ENCODE results near the gene CADM2.

The CADM2 gene

DNA sequence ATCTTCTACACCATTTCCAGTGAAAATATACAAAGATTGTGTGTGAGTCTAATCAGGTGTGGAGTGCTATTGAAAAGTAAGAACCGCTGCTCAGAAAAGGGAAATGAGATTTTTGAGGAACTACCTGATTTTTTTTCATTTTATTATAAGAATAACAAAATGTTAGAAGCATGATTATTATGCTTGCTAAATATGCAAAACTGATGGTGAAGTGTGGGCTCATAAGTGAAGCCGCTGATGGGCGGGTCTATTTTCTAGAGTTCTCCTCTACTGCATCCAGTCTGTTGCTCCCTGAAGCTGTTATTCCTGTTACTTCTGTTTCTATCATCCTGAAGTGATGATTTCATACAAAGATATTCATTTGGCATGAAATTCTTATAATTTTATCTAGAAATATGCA lies 612.0 kb downstream of the CADM2 start:
- DNase-seq (ENCODE audit: low read depth, low spot score): no peak

DNA sequence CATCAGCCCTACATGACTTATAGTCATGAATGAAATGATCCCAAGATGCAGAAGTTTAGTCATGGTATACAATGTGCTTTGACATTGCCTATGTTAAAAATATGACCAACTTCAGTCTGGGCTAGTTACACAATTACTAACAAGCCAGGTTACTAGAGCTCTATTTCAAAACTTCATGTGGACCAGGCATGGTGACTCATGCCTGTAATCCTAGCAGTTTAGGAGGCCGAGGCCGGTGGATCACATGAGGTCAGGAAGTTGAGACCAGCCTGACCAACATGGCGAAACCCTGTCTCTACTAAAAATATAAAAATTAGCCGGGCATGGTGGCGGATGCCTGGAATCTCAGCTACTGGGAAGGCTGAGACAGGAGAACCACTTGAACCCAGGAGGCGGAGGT lies 613.0 kb downstream of the CADM2 start:
- no peak for DNase-seq (ENCODE audit: low read depth, low spot score)

DNA sequence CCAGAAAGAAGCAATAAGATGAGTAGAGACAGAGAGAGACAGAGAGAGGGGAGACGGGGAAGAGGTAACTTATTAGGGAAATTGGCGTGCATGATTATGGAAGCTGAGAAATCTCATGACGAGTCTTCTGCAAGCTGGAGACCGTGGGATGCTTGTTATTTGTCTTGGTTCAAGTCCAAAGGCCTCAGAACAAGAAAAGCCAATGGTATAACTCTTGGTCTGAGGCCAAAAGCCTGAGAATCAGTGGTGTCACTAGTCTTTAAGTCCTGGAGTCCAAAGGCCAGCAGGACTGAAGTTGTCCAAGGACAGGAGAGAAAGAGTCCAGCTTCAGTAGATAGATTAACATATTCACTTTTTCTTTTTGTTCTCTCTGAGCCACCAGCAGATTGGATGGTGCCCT lies 613.6 kb downstream of the CADM2 start:
- no peak for DNase-seq (ENCODE audit: low read depth, low spot score)

DNA sequence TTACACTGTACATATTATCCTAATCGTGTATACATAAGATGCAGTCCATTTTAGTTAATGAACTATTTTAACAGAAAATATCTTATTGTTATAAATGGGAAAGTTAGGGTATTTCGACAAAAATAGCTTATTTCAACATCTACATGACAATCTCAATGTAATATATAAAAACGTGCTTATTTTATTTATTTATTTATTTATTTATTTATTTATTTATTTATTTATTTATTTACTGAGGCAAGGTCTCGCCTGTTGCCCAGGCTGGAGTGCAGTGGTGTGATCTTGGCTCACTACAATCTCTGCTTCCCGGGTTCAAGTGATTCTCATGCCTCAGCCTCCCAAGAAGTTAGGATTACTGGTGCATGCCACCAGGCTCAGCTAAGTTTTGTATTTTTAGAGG lies 614.2 kb downstream of the CADM2 start:
- no peak for DNase-seq (ENCODE audit: low read depth, low spot score)

DNA sequence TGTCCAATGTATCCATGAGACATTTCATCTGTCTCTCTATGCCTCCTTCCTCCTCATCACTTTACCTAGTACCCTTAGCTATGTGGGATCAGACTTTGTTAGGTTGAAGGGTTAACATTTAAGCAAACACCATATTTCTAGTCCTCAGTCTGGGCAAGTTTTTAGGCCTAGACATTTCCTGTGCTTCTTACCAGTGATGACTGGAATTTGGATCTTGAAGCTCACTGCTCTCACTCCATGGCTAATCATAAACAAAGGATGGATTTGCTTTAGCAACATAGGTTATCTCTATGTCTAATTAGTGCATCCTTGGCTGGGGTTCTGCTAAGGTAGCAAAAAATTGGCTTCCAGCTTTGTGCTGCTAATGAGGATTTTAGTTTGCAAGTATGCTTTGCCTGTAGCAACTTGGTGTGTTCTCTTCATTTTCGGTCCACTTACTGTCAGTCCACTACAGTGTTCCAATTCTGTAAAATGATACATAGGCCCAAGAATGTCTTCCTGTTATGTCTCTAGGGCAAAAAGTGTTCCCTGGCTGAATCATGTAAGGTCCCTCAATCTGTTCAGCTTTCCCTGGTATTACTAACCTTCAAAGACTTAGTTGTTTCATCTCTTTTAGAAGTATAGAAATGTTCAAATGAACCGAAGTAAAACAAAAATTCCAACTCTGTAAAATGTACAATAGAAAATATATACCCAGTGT lies 615.4 kb downstream of the CADM2 start:
- no peak for DNase-seq (ENCODE audit: low read depth, low spot score)

DNA sequence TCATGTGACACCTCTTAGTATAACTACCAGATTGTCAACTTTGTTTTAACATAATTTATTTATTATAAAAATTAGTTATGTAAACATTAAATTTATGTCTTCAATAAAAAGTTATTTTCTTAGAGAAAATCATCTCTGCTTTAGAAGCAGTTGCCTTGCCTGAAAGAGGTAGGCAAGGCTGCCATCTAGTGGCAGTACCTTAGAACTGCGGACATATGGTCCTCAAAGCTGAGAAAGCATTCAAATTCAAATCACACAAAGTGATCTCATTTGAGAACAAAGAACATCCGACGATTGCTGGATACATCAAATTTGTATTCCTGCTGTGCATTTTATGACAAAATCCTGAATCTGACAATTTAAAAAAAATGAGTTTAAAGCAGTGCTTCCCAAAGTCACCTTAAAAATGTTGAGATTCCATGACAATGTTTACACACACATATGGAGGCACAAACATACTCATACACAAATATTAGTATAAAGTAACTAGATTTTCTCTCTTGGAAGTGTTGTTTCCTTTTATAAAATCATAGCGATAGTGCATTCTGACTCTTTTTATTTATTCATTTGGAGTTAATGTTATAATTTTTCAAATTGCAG lies 617.4 kb downstream of the CADM2 start:
- DNase-seq (ENCODE audit: low read depth, low spot score): peak; percentile 57

DNA sequence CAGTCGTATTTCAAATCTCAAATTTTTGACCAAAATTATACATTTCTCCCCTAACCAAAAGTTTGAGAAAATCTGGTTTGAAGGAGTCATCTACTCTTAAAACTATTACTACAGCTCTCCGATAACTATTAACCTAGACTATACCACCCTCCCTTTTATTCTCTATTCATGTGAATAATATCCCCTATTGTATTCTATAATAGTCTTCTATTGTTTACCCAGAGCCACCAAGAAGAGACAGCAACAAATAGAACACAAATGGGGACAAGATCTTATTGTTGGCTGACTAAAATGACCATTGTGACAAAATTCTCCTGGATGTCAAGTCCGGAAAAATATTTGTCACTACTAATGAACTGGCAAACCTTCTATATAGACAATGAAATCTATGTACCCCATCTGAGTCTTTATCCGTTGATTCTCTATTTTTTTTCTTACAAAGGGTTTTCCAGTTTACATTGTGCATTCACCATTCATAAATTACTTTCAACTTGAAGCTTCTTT lies 618.0 kb downstream of the CADM2 start:
- DNase-seq (ENCODE audit: low read depth, low spot score): no peak

DNA sequence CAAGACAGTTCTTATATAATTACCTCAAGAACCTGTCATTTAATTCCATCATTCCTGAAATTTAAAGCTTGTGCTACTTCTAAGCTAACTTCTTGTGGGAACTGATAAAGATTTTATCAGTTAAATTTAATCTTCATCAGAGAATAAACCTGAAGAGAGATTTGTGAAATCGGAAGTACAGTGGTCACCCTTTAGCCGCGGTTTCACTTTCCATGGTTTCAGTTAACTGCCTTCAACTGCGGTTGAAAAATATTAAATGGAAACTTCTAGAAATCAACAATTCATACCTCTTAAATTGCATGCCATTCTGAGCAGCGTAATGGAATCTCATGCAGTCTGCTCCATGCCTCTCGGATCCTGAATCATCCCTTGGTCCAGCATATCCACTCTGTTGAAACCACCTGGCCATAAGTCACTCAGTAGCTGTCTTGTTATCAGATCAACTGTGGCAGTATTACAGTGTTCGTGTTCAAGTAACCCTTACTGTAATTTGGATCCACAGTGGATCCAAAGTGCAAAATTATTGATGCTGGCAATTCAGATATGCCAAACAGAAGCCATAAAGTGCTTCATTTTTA lies 626.1 kb downstream of the CADM2 start:
- no peak for DNase-seq (ENCODE audit: low read depth, low spot score)

DNA sequence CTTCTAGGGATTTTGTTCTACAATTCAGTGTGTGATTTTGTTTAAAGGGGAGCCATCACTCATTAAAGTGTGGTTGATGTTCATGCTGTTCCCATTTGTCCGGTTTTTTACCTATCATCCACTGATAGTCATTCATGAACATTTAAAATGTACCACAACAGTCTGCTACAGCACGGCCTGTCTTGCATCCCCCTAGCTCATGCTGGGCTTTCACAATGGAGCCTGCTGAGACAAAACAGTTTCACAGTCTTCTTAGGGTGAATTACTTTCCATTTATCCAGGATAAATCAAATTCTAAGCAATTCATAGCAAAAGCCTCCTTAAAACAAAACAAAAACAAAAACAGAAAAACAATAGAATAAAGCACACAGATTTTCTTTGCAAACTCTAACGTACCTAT lies 627.2 kb downstream of the CADM2 start:
- no peak for DNase-seq (ENCODE audit: low read depth, low spot score)

DNA sequence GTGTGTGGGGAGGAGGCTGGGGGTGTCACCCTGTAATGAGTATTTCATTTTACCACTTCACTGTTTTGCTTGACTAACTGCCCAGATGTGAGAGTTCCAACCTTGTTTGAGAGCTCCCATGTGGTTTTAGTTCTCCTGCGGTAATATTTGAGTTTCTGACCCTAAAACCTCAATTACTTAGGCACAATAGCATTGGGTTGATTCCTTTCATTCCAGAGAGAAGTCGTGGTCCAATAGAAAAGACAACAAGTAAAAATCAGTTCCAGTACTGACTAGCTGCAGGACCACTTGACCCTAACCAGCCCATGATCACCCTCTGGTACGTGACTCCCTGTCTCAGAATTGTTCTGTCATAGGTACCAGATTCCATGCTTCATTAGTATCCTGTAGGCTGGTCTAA lies 630.4 kb downstream of the CADM2 start:
- peak; percentile 59 for DNase-seq (ENCODE audit: low read depth, low spot score)

DNA sequence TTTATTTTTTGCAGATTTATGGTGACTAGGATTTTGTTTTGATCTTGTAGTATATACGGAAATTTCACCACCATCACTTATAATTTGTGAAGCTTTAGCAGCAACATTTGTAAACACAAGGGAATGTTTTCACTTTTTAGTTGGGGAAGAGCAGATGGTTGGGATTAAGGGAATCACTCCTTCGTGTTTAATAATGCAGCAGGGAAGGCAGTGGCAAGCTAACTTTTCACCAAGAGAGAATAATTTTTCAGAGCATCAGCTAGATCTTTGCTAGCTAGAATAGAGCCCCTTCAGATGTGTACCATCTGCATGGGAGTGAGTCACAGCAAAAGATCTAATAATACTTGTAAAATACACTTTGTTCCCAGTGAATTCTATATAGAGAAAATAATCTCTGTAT lies 632.7 kb downstream of the CADM2 start:
- DNase-seq (ENCODE audit: low read depth, low spot score): no peak

DNA sequence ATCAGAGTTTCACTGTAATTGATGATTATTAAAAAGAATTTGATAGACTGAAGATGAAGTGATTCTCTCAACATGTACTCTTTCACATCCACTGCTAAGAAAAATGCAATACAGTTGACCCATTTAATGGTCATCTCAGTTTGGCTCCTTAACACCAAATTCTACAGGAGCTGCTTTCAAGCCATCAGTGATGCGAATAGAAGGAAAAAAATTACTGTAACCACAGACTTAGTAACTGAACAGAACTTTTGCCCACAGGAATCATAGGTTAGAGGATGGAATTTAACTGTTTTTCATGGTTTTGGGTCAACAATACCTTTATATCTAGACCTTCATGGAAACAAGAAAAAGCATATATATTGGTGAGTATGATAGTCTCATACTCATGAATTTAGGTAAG lies 633.5 kb downstream of the CADM2 start:
- DNase-seq (ENCODE audit: low read depth, low spot score): no peak

DNA sequence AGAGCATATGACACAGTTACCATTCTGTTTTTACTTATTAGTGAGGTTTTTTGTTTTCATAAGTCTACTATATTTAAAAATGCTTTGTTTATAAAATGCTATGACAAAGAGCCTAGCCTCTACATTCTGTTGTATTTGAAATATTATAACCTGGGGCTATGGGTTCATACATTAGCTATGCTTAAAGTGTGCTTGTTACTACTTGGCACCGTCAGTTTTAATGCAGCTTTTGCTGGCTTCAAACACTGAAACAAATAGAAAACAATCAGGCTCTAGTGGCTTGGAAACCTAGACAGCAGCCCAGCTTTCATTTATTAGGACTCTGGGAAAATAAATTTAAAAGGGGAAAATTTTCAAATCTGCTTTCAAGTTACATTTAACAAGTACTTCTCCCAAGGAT lies 635.9 kb downstream of the CADM2 start:
- DNase-seq (ENCODE audit: low read depth, low spot score): no peak

DNA sequence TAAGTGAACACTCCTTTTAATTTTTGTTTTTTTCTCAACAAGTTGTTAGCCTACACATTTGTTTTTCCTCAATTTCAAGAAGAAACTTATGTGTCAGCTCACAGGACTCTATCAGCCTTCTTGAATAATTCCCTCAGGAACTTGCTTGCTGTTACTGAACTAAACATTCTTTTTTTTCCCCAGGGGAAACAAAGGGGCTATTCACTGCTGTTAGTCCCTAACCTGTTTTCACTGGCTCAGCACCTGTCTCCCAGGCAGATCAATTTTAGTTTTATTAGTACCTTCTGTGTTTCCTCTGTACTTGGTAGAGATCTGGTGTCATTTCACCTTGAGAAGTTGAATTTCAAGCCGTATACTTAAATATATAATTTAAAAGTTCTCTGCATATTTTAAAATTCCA lies 644.6 kb downstream of the CADM2 start:
- no peak for DNase-seq (ENCODE audit: low read depth, low spot score)

DNA sequence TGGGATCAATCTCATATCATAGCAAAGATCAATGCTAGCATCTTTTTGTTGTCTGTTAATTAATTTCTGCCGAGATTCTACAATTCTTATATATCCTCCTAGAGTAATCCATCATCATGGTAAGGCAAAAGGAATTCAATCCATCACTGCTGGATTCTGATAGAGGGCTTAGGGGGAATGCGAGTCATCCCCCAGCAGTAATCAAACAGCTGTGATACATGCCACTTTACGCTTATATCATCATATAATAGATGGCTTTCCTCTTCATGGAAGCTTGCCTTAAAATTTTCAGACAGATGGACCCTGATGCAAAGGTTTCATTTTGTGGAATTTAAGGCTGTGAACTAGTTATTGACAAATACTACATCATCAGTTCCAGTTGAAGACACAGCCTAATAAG lies 645.9 kb downstream of the CADM2 start:
- DNase-seq (ENCODE audit: low read depth, low spot score): no peak

DNA sequence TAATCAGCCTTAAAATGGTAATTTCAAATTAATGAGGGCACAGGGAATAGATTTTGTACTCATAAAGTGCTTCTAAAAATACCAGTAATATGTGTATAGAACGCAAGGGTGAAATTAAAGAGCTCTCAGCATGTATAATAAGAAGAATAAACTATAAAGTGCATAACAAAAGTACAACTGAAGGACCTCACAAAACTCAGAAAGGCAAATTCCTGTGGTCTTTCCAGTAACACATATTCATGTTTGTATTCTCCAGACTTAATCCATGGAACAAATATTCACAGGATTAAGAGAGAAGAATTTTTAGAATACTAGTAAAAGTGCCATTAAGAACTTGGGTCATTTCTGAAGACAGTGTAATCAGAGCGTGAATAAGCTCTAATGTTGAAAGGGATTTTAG lies 646.3 kb downstream of the CADM2 start:
- DNase-seq (ENCODE audit: low read depth, low spot score): no peak

DNA sequence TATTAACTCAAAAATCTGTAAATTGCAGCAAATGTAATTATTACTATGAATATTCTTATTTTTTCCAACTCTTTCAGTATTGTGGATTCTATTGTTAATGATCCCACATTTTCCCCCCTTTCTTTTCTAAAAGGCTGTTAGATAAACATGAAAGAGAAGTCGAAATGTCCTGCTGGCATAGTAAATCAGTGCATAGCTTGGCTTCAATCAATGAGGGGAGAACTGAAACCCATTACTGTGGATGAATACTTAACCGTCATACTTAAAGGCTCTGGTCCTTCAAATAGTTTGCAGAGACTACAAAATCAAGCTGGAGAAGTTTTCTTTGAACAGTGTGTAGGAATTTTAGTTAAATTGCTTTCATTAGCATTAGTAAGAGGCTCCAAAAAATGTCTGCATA lies 667.9 kb downstream of the CADM2 start:
- DNase-seq (ENCODE audit: low read depth, low spot score): no peak

DNA sequence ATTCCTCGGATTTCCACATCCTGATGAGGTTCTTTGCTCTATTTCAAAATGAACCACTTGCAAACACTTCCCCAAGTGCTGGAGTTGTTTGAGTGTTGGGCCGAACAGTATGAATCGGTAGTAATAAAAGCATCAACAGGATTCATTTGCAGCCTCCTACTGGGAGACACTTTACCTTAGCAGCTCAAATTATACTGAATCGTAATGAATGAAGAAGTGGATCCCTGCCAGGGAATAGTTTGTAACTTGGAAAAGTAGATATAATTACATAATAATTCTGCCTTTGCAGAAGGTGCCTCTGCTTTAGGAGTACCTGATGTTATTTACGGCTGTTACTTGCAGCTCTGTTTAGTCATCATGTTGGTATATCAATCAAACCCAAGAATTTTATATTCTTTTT lies 669.1 kb downstream of the CADM2 start:
- DNase-seq (ENCODE audit: low read depth, low spot score): no peak

DNA sequence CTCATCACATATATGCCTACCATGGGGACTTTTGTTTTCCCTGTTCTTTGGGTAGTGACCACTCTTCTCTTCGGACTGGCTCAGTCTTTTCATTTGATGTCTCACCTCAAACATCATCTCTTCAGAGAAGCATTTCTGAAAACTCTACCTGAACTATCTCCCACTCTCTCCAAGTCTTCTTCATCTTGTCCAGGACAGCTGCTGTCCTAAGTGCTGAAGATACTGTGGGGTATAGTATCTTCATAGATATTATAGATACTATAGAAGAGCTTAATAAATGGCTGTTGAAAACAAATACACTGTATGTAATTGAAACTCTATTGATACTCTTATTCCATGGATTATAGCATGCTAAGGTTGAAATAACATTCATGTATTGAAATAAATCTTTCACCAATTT lies 672.3 kb downstream of the CADM2 start:
- no peak for DNase-seq (ENCODE audit: low read depth, low spot score)

DNA sequence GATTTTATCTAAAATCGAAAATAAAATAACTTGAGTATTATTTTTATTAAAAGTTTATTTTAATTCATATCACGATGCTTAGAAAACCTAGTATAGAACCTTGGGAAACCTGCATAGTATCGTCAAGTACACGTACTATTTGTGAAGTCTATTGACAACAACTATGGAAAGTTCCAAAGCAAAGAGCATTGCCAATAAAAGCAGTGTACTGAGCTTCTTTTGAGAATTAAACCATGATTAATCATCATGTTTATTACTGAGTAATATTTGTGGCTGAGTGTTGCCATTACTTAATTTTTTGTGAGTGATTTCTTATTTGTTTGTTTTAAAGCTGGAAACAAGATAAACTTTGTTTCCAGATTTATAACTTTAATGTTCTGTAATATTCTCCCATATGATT lies 674.1 kb downstream of the CADM2 start:
- DNase-seq (ENCODE audit: low read depth, low spot score): no peak

DNA sequence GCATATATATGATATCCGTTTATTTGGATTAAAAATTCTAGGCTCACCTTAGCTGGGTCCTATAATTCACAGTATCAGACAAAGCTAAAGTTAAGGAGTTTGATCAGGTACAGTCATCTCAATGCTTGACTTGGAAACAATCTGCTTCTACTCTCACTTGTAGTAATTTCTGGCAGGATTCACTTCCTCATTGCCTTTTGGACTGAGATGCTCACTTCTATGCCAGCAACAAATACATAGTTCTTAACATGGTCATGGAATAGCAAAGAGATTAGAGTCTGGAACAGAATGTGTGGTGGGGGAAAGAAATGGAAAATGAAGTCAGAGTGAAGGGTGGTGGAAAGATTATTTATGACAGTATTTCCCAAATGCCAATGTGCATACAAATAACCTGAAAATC lies 693.6 kb downstream of the CADM2 start:
- DNase-seq (ENCODE audit: low read depth, low spot score): no peak

DNA sequence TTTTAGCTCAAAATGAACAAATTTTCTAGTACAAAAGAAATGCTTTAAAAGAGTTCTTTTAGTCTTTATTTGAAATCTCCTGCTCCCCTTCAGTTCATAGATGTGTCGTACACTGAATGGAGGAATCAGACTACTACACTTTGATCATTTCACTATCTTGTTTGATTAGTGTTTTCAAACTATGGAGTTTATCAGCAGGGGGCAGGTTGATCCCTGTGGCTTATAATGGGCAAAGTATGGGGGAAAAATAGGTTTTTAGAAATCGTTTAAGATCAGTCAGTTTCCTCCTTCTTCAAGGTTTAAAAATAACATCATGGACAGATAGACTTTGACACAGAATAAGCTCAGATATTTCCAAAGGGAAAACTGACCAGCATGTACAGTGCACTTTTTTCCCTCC lies 701.7 kb downstream of the CADM2 start:
- no peak for DNase-seq (ENCODE audit: low read depth, low spot score)

DNA sequence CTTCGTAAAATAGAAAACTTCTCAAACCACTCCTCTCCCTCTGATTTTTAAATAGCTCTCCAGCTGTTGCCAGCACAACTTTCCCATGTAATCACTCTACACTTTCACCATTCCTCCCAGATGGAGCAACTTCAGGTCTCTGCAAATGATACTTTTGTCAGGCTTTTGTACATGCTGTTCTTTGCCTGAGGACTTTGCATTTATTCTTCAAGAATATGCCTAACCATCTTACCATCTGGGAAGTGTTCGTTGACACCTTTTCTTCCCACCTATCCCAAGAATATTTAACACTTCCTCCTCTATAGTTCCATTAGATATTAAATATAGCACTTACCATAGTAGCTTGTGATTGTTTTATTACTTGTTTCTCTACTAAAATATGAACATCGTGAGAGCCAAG lies 703.7 kb downstream of the CADM2 start:
- DNase-seq (ENCODE audit: low read depth, low spot score): no peak
